NCI-H2227 (cell line): Measurements from ENCODE around the gene SLC25A13.
"Not testable (repeated sequence)": the region's sequence is repeated elsewhere in the genome, so short reads cannot be mapped to it uniquely, and the experiment has no call there.

ENCODE experiments used
- DNase-seq: peaks from one replicate; lab custom pipeline; 2025; ENCODE audit not compliant: unreplicated experiment; lab: John Stamatoyannopoulos, UW

SLC25A13 gene

GRCh38 chr7:96173781-96174180 lies 148.1 kb downstream of the SLC25A13 start:
- DNase-seq = no peak

GRCh38 chr7:96169439-96169838 lies 152.5 kb downstream of the SLC25A13 start:
- no peak for DNase-seq

GRCh38 chr7:96167424-96167823 lies 154.5 kb downstream of the SLC25A13 start:
- no peak for DNase-seq

- DNase-seq = no peak
These were observed 160.0 kb downstream of the SLC25A13 start for GRCh38 chr7:96161897-96162296.

GRCh38 chr7:96157856-96158255 lies 164.0 kb downstream of the SLC25A13 start:
- no peak for DNase-seq

- DNase-seq = not testable (repeated sequence)
These were observed 167.4 kb downstream of the SLC25A13 start for GRCh38 chr7:96154506-96154905.

GRCh38 chr7:96152706-96153105 lies 169.2 kb downstream of the SLC25A13 start:
- no peak for DNase-seq

- no peak for DNase-seq
These were observed 170.0 kb downstream of the SLC25A13 start for GRCh38 chr7:96151889-96152288.

- no peak for DNase-seq
These were observed 177.7 kb downstream of the SLC25A13 start for GRCh38 chr7:96144260-96144526.

- DNase-seq = no peak
These were observed 178.2 kb downstream of the SLC25A13 start for GRCh38 chr7:96143495-96144259.

GRCh38 chr7:96136600-96137239 lies 185.2 kb downstream of the SLC25A13 start:
- no peak for DNase-seq

GRCh38 chr7:96135241-96135640 lies 186.7 kb downstream of the SLC25A13 start:
- no peak for DNase-seq

GRCh38 chr7:96131525-96131924 lies 190.4 kb downstream of the SLC25A13 start:
- no peak for DNase-seq

- no peak for DNase-seq
These were observed 194.2 kb downstream of the SLC25A13 start for GRCh38 chr7:96127746-96128145.

GRCh38 chr7:96126382-96126781 lies 195.5 kb downstream of the SLC25A13 start:
- DNase-seq = no peak

- no peak for DNase-seq
These were observed 199.2 kb downstream of the SLC25A13 start for GRCh38 chr7:96122746-96123145.

- DNase-seq = no peak
These were observed 200.1 kb downstream of the SLC25A13 start for GRCh38 chr7:96121752-96122151.

GRCh38 chr7:96120445-96121225 lies 201.3 kb downstream of the SLC25A13 start:
- DNase-seq = peak; percentile 48

GRCh38 chr7:96118449-96119001 lies 203.4 kb downstream of the SLC25A13 start:
- peak; percentile 58 for DNase-seq

- no peak for DNase-seq
These were observed 205.7 kb downstream of the SLC25A13 start for GRCh38 chr7:96116173-96116572.

- DNase-seq = no peak
These were observed 207.7 kb downstream of the SLC25A13 start for GRCh38 chr7:96114190-96114589.

- DNase-seq = no peak
These were observed 210.5 kb downstream of the SLC25A13 start for GRCh38 chr7:96111405-96111804.
